ENCODE results near the gene INSC. TPM values are rescaled to one million over a fixed set of nuclear protein-coding genes. Genes with fewer than 3 reads are reported as not detected.

INSC gene
- total RNA-seq, 2 donors from 2014 or later = 1.0 TPM; not detected in 1

DNA sequence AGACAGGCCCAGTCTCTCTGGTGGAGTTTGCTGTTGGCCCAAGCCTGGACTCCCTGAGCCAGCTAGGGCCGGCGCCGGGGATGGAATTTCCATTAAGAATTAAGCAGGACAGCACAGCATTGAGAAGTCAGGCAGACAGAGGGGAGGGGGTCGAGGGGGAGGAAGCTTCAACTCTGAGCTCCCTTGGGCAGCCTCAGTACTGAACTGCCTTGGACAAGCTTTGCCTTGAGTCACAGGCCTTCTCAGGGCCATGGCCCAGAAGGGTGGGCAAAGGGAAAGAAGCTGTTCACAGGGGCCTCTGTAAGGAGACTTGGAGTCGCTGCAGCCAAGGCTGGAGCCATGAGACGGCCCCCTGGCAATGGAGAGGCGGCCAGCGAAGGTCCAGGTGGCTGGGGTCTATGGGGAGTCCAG, 2.6 kb upstream of the INSC start:
- H3K27ac ChIP-seq = no peak overlapping the region
- H3K4me3 ChIP-seq = no peak overlapping the region
- DNase-seq (ENCODE audit: low spot score) = no peak
- no peaks in the 10 kb centered on the region for H3K27me3 ChIP-seq
- H3K4me1 ChIP-seq = peaks cover 0 to 5% of the 10 kb centered on the region in 2 donors
- H3K36me3 ChIP-seq = no peaks in the 10 kb centered on the region
- no peak for TF ChIP-seq CTCF (IDR thresholded peaks at IDR 0.05)
- H3K9me3 ChIP-seq = no peaks in the 10 kb centered on the region

DNA sequence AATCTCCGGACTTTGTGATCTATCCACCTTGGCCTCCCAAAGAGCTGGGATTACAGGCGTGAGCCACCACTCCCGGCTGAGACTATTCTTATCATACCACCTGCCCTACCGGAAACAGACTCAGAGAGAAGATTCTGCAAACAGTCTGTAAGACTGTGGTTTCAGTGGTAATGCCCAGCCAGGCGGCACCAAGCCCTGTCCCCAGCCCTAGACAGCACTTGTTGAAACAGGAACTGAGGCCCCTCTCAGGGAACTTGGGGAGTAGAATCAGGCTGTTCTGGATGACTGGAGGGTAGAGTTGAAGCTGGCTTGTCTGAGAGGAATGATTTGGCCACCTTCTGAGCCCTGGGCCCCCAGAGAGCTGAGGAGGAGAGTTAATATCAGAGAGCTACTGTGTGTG, 1.3 kb upstream of the INSC start:
- H3K4me3 ChIP-seq = no peak overlapping the region
- no peak overlapping the region for H3K27ac ChIP-seq
- H3K36me3 ChIP-seq = no peaks in the 10 kb centered on the region
- no peaks in the 10 kb centered on the region for H3K27me3 ChIP-seq
- TF ChIP-seq CTCF (IDR thresholded peaks at IDR 0.05) = no peak
- H3K9me3 ChIP-seq = no peaks in the 10 kb centered on the region
- DNase-seq (ENCODE audit: low spot score) = no peak
- peaks cover 0 to 5% of the 10 kb centered on the region in 2 donors for H3K4me1 ChIP-seq

DNA sequence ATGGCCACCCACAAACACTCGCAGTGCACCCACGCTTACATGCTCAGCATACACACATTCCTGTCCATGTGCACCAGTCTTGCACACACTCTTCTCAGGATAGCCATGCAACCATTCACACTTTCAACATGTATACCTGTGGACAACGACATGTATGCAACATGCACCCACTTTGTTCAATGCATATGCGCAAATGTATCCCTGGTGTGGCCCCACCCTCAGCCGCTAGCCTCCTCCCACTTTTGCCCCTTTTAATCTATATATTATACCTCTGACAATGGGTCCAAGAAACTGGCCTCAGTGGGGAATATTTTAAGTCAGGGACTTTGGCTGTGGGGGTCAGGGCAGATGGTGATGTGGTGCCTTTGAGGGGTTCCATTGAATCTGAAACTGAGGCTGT, 963 bp downstream of the INSC start:
- peaks cover 0 to 5% of the 10 kb centered on the region in 2 donors for H3K4me1 ChIP-seq
- no peaks in the 10 kb centered on the region for H3K36me3 ChIP-seq
- H3K4me3 ChIP-seq = no peak overlapping the region
- no peak for DNase-seq (ENCODE audit: low spot score)
- H3K9me3 ChIP-seq = no peaks in the 10 kb centered on the region
- TF ChIP-seq CTCF (IDR thresholded peaks at IDR 0.05) = no peak
- no peak overlapping the region for H3K27ac ChIP-seq
- no peaks in the 10 kb centered on the region for H3K27me3 ChIP-seq

GRCh38 chr11:15117751-15118150, 3.0 kb downstream of the INSC start:
- no peak for DNase-seq (ENCODE audit: low spot score)
- TF ChIP-seq CTCF (IDR thresholded peaks at IDR 0.05) = no peak
- no peak overlapping the region for H3K27ac ChIP-seq
- no peak overlapping the region for H3K4me3 ChIP-seq
- H3K27me3 ChIP-seq = no peaks in the 10 kb centered on the region
- H3K4me1 ChIP-seq = peaks cover 0 to 11% of the 10 kb centered on the region in 2 donors
- H3K9me3 ChIP-seq = no peaks in the 10 kb centered on the region
- H3K36me3 ChIP-seq = no peaks in the 10 kb centered on the region

DNA sequence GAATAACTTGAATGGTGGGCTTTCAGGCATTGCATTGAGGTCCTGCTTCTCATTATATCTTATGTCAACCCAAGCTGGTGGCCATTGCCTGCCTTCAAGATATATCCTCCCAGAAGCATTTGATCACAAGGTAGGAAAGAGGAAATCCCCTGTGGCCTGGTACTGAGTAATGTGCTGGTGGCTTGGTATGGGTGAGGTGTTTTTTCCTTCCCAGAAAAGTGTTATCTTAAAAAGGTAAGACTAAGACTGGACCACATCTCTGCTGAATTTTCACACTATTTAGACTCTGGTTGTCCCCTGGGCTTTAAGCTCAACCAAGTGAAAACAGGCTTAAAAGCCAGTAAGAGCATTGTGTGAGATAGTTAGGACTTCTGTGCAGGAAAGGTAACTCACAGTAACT, 3.7 kb downstream of the INSC start:
- TF ChIP-seq CTCF (IDR thresholded peaks at IDR 0.05) = no peak
- Histone ChIP-seq H3K4me1 (peaks cover 0 to 11% of the 10 kb centered on the region in 2 donors), H3K36me3 (no peaks in the 10 kb centered on the region), H3K4me3 (no peak overlapping the region), H3K9me3 (no peaks in the 10 kb centered on the region), H3K27ac (no peak overlapping the region), H3K27me3 (no peaks in the 10 kb centered on the region)
- DNase-seq (ENCODE audit: low spot score) = no peak

DNA sequence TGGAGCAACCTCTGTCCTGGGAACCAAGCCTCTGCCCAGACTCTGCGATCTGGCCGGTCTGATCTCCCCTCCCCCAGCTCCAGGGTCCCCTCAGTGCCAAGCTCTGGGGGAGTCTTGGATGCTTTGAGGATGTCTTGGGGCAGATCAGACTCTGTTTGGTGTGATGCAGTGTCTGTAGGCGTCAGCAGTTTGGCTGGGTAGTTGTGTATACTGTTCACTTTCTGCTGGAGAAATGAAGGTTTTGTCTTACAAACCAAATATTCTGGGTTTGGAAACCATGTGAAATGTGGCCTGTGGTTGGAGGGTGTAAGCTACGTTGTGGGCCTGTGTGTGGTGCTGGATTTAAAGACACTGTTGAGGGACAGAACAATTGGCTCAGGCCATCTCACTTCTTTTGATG, 4.6 kb downstream of the INSC start:
- Histone ChIP-seq H3K27ac (no peak overlapping the region), H3K27me3 (no peaks in the 10 kb centered on the region), H3K4me1 (peaks cover 0 to 20% of the 10 kb centered on the region in 2 donors), H3K9me3 (no peaks in the 10 kb centered on the region), H3K36me3 (no peaks in the 10 kb centered on the region), H3K4me3 (no peak overlapping the region)
- no peak for DNase-seq (ENCODE audit: low spot score)
- no peak for TF ChIP-seq CTCF (IDR thresholded peaks at IDR 0.05)

All from right atrium auricular region (tissue), 2 donors.